NB4 (cell line): ENCODE results near the gene CPE.

Experiments
- MAX ChIP-seq: IDR thresholded peaks from 2 replicates; pipeline ENCODE4 v1.6.1; 2011; ENCODE audit warnings: low read depth, low read length
- TF ChIP-seq, protein P1 (sequence below): IDR thresholded peaks from one replicate; pipeline ENCODE4 v1.5.1; 2012; ENCODE audit warnings: low read depth, low read length

DNA sequence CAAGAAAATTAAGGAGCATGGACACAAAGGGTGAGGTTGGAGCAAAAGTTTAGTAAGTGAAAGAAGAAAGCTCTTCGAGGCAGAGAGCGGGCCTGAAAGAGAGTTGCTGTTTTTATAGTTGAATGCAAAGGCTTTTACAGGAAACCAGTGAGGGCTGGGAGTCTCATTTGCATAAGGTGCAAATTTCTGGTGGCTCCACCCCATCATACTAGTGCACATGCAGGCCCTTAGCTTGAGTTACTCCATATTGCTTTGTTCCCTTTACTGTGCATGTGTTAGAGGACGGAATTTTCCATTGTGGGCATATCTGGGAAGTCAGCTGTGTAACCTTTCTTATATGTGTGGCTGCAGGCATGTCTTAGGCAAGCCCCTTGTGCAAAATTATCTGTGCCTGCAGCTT, 48.0 kb downstream of the CPE start:
- TF ChIP-seq, protein P1, sequence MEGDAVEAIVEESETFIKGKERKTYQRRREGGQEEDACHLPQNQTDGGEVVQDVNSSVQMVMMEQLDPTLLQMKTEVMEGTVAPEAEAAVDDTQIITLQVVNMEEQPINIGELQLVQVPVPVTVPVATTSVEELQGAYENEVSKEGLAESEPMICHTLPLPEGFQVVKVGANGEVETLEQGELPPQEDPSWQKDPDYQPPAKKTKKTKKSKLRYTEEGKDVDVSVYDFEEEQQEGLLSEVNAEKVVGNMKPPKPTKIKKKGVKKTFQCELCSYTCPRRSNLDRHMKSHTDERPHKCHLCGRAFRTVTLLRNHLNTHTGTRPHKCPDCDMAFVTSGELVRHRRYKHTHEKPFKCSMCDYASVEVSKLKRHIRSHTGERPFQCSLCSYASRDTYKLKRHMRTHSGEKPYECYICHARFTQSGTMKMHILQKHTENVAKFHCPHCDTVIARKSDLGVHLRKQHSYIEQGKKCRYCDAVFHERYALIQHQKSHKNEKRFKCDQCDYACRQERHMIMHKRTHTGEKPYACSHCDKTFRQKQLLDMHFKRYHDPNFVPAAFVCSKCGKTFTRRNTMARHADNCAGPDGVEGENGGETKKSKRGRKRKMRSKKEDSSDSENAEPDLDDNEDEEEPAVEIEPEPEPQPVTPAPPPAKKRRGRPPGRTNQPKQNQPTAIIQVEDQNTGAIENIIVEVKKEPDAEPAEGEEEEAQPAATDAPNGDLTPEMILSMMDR, result no peak
- TF ChIP-seq MAX, result no peak
